CD4-positive, CD25-positive, alpha-beta regulatory T cell (primary cell): ENCODE results near the gene ANK3. TPM values are rescaled to one million over a fixed set of nuclear protein-coding genes. Genes with fewer than 3 reads are reported as not detected.

Experiments used
- ATAC-seq, 2 donors: fragments of 150-1000 bp; cut with Tn5 transposase; one replicate each; pipeline ENCODE4 v1.10.0; 2021; ENCODE audit warnings: low read depth in 2 of 2, moderate number of reproducible peaks in 2 of 2, moderate library complexity in 1 of 2
- DNase-seq, 3 donors: peaks; one replicate each; pipeline versions ENCODE4 v3.0.0 to v3.0.0-alpha.2; 2012 to 2022; ENCODE audit warnings: mixed read lengths in 1 of 3
- H3K27ac ChIP-seq: one replicate; pipeline ENCODE4 v1.7.0; 2013; ENCODE audit warnings: mild to moderate bottlenecking, low read length; ENCODE audit not compliant: insufficient read depth, poor library complexity, severe bottlenecking
- H3K27me3 ChIP-seq: one replicate; pipeline ENCODE4 v1.7.0; 2013; ENCODE audit warnings: low read length; ENCODE audit not compliant: control insufficient read depth, insufficient read depth
- H3K36me3 ChIP-seq: one replicate; pipeline ENCODE4 v1.7.0; 2013; ENCODE audit warnings: mild to moderate bottlenecking, low read length, moderate library complexity; ENCODE audit not compliant: control insufficient read depth, insufficient read depth
- H3K4me1 ChIP-seq: 2 replicates; pipeline ENCODE4 v1.7.0; 2013; ENCODE audit warnings: mild to moderate bottlenecking, low read length; ENCODE audit not compliant: insufficient read depth, control insufficient read depth, poor library complexity, severe bottlenecking
- H3K4me3 ChIP-seq: one replicate; pipeline ENCODE4 v1.7.0; 2013; ENCODE audit warnings: low read depth, mild to moderate bottlenecking, low read length, moderate library complexity
- H3K9me3 ChIP-seq, 2 experiments: 1 replicate in 1 of 2; 2 replicates in 1 of 2; pipeline ENCODE4 v1.7.0; 2013; ENCODE audit warnings: low read length in 2 of 2, mild to moderate bottlenecking in 1 of 2, moderate library complexity in 1 of 2; ENCODE audit not compliant: control insufficient read depth in 2 of 2
- H3K27ac Mint-ChIP-seq, 3 donors: one replicate each; pipeline ENCODE4 v1.8.0; 2020 to 2022; ENCODE audit warnings: mild to moderate bottlenecking in 3 of 3, mixed read lengths in 3 of 3, moderate library complexity in 2 of 3
- H3K27me3 Mint-ChIP-seq: one replicate; pipeline ENCODE4 v1.8.0; 2022; ENCODE audit warnings: mild to moderate bottlenecking, mixed read lengths
- H3K36me3 Mint-ChIP-seq: one replicate; pipeline ENCODE4 v1.8.0; 2020; ENCODE audit warnings: mixed read lengths
- H3K4me1 Mint-ChIP-seq, 4 donors: one replicate each; pipeline ENCODE4 v1.8.0; 2020 to 2022; ENCODE audit warnings: mixed read lengths in 4 of 4, mild to moderate bottlenecking in 1 of 4
- H3K4me3 Mint-ChIP-seq, 4 donors: one replicate each; pipeline ENCODE4 v1.8.0; 2020 to 2022; ENCODE audit warnings: mild to moderate bottlenecking in 4 of 4, mixed read lengths in 4 of 4, moderate library complexity in 3 of 4
- H3K9me3 Mint-ChIP-seq, 7 donors: one replicate each; pipeline ENCODE4 v1.8.0; 2020 to 2022; ENCODE audit warnings: mixed read lengths in 7 of 7, mild to moderate bottlenecking in 3 of 7, moderate library complexity in 2 of 7
- polyA plus RNA-seq, 4 donors: library from polyadenylated mRNA; unstranded; fragments of 300-500 nt; fragmentation: Illumina TruSeq; gene quantifications; one replicate each; pipeline ENCODE4 v1.2.3, GENCODE V29; 2021
- total RNA-seq: library from RNA; stranded (reverse); gene quantifications from one replicate; pipeline ENCODE4 v1.2.3, GENCODE V29; 2022

Gene ANK3
- total and polyA plus RNA-seq, 5 donors from 2014 or later, result 1.8 to 32.6 (median 3.1) TPM

DNA sequence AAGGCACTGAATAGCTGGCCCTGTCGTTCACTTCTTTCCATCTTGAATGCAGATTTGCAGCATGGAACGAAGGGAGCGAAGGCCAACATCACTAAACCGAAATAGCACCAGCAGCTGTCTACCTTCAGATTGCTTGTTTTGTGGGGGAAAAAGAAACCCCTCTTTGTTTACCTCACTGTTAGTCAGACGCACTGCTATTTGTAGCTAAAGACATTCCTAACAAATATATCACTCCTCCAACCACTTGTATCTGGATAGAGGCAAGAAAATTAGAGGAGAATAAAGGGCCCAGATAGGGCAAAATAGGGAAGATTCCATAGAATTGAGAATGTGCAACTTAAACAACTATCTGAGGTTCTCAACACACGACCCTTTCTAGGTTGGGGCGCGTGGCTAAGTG, 26.5 kb downstream of the ANK3 start:
- no peaks in the 10 kb centered on the region for H3K36me3 ChIP-seq
- no peaks in the 10 kb centered on the region for H3K9me3 Mint-ChIP-seq
- no peak overlapping the region for H3K27ac Mint-ChIP-seq
- ATAC-seq (no peak), DNase-seq (no peak)
- no peaks in the 10 kb centered on the region for H3K27me3 Mint-ChIP-seq
- H3K4me1 ChIP-seq, result no peaks in the 10 kb centered on the region
- H3K4me1 Mint-ChIP-seq, result no peaks in the 10 kb centered on the region
- H3K36me3 Mint-ChIP-seq, result no peaks in the 10 kb centered on the region
- no peaks in the 10 kb centered on the region for H3K9me3 ChIP-seq
- no peak overlapping the region for H3K4me3 Mint-ChIP-seq
- no peaks in the 10 kb centered on the region for H3K27me3 ChIP-seq
- H3K27ac ChIP-seq, result no peak overlapping the region
- no peak overlapping the region for H3K4me3 ChIP-seq

- Histone ChIP-seq H3K9me3 (no peaks in the 10 kb centered on the region), H3K27me3 (no peaks in the 10 kb centered on the region), H3K27ac (no peak overlapping the region), H3K36me3 (no peaks in the 10 kb centered on the region), H3K4me3 (no peak overlapping the region), H3K4me1 (no peaks in the 10 kb centered on the region)
- no peaks in the 10 kb centered on the region for H3K4me1 Mint-ChIP-seq
- ATAC-seq, result no peak
- no peaks in the 10 kb centered on the region for H3K36me3 Mint-ChIP-seq
- no peaks in the 10 kb centered on the region for H3K27me3 Mint-ChIP-seq
- H3K27ac Mint-ChIP-seq, result no peak overlapping the region
- no peak for DNase-seq
- H3K9me3 Mint-ChIP-seq, result no peaks in the 10 kb centered on the region
- H3K4me3 Mint-ChIP-seq, result no peak overlapping the region
Measured at GRCh38 chr10:60362461-60362860, 27.2 kb downstream of the ANK3 start.

- no peaks in the 10 kb centered on the region for H3K27me3 Mint-ChIP-seq
- Histone ChIP-seq H3K4me3 (no peak overlapping the region), H3K27ac (no peak overlapping the region), H3K36me3 (no peaks in the 10 kb centered on the region), H3K27me3 (no peaks in the 10 kb centered on the region), H3K4me1 (no peaks in the 10 kb centered on the region), H3K9me3 (no peaks in the 10 kb centered on the region)
- DNase-seq (no peak), ATAC-seq (no peak)
- H3K9me3 Mint-ChIP-seq, result no peaks in the 10 kb centered on the region
- no peak overlapping the region for H3K27ac Mint-ChIP-seq
- H3K36me3 Mint-ChIP-seq, result no peaks in the 10 kb centered on the region
- H3K4me1 Mint-ChIP-seq, result no peaks in the 10 kb centered on the region
- H3K4me3 Mint-ChIP-seq, result no peak overlapping the region
Measured at GRCh38 chr10:60359066-60359465, 30.6 kb downstream of the ANK3 start.

DNA sequence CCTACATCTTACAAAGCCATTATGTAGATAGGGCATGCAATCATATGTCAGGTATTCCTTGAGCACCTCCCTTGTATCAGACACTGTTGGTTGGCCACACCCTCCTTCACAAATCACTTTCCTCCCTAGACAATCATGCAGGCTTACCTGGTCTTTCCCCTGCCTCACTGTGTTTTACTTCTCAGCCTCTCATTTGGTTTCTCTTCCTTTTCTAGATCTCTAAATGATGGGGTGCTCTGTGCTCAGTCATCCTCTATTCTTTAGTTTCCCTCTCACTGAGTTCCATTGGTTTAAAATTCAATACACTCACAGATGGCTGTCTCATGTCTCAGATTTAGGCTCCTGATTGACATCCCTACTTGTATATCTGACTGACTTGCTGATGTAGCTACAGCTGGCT, 31.4 kb downstream of the ANK3 start:
- Histone ChIP-seq H3K36me3 (no peaks in the 10 kb centered on the region), H3K27me3 (no peaks in the 10 kb centered on the region), H3K4me1 (no peaks in the 10 kb centered on the region), H3K27ac (no peak overlapping the region), H3K9me3 (no peaks in the 10 kb centered on the region), H3K4me3 (no peak overlapping the region)
- Mint-ChIP-seq H3K4me3 (no peak overlapping the region), H3K4me1 (no peaks in the 10 kb centered on the region), H3K9me3 (no peaks in the 10 kb centered on the region), H3K36me3 (no peaks in the 10 kb centered on the region), H3K27ac (no peak overlapping the region), H3K27me3 (no peaks in the 10 kb centered on the region)
- no peak for ATAC-seq
- no peak for DNase-seq

DNA sequence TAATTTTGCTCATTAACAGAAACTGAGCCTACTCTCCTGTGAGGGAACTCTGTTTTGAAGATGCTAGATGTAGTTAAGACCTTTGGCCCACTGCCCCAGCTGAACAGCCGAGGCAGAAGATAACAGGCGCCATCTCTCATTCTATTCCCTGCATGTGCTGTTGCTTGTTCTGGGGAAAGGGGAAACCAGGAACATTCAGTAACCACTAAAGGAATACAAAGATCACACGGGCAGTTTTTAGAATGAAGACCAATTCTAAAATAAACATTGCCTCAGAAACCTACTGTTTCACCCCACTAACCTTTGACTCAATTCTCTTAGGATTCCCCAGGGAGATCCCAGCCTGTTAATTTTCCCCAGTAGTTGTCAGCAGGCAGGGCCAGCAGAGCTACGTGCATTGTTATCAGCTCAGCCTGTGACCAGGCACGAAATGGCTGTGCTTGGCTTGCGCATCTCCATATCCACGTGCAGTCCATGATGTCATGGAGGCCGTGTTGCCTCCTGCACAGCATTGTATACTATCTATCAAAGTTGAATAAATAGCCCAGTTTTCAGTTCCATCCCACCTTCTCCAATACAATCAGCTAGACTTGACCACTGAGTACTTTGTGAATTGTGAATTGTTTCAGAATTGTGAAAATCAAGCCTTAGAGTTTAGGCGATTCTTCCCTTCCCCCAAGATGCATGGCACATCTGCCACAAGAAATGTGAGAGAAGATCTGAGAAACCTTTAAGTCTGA, 36.0 kb downstream of the ANK3 start:
- Histone ChIP-seq H3K27me3 (no peaks in the 10 kb centered on the region), H3K9me3 (no peaks in the 10 kb centered on the region), H3K4me1 (no peaks in the 10 kb centered on the region), H3K4me3 (no peak overlapping the region), H3K36me3 (no peaks in the 10 kb centered on the region), H3K27ac (no peak overlapping the region)
- no peak for ATAC-seq
- Mint-ChIP-seq H3K9me3 (peaks cover 0 to 2% (median 0%) of the 10 kb centered on the region in 7 donors), H3K4me3 (no peak overlapping the region), H3K27ac (no peak overlapping the region), H3K27me3 (no peaks in the 10 kb centered on the region), H3K4me1 (no peaks in the 10 kb centered on the region), H3K36me3 (no peaks in the 10 kb centered on the region)
- no peak for DNase-seq

GRCh38 chr10:60352105-60352504, 37.6 kb downstream of the ANK3 start:
- H3K27ac Mint-ChIP-seq, result no peak overlapping the region
- H3K4me1 Mint-ChIP-seq, result no peaks in the 10 kb centered on the region
- Histone ChIP-seq H3K27ac (no peak overlapping the region), H3K9me3 (no peaks in the 10 kb centered on the region), H3K27me3 (no peaks in the 10 kb centered on the region), H3K36me3 (no peaks in the 10 kb centered on the region), H3K4me3 (no peak overlapping the region), H3K4me1 (no peaks in the 10 kb centered on the region)
- no peaks in the 10 kb centered on the region for H3K27me3 Mint-ChIP-seq
- peaks cover 0 to 2% (median 0%) of the 10 kb centered on the region in 7 donors for H3K9me3 Mint-ChIP-seq
- no peaks in the 10 kb centered on the region for H3K36me3 Mint-ChIP-seq
- no peak for DNase-seq
- no peak overlapping the region for H3K4me3 Mint-ChIP-seq
- no peak for ATAC-seq

GRCh38 chr10:60351191-60351853, 38.4 kb downstream of the ANK3 start:
- ATAC-seq (no peak), DNase-seq (no peak)
- Mint-ChIP-seq H3K4me1 (no peaks in the 10 kb centered on the region), H3K4me3 (no peak overlapping the region), H3K27ac (no peak overlapping the region), H3K36me3 (no peaks in the 10 kb centered on the region), H3K27me3 (no peaks in the 10 kb centered on the region), H3K9me3 (peaks cover 0 to 2% (median 0%) of the 10 kb centered on the region in 7 donors)
- Histone ChIP-seq H3K4me3 (no peak overlapping the region), H3K27me3 (no peaks in the 10 kb centered on the region), H3K36me3 (no peaks in the 10 kb centered on the region), H3K4me1 (no peaks in the 10 kb centered on the region), H3K27ac (no peak overlapping the region), H3K9me3 (no peaks in the 10 kb centered on the region)

DNA sequence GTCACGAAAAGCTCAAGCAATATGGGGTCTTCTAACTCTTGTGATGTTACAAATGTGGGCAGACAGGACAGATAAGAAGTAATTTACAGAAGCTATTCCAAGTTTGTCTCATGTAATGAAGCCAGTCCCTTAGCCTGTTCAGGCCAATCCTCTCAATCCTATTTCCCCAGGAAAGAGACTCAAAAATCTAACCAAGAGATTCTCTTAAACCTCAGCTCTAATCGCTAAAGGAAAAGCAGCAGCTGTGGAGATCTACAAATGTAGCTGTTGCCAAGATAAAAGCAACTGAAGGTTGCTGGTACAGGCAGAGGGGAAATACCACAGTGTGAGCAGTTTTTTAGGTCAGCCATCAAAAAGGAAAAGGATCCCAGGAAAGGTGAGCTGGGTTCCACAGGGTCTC, 39.3 kb downstream of the ANK3 start:
- Histone ChIP-seq H3K36me3 (no peaks in the 10 kb centered on the region), H3K9me3 (no peaks in the 10 kb centered on the region), H3K4me3 (no peak overlapping the region), H3K27ac (no peak overlapping the region), H3K27me3 (no peaks in the 10 kb centered on the region), H3K4me1 (no peaks in the 10 kb centered on the region)
- Mint-ChIP-seq H3K4me1 (no peaks in the 10 kb centered on the region), H3K36me3 (no peaks in the 10 kb centered on the region), H3K27me3 (no peaks in the 10 kb centered on the region), H3K9me3 (peaks cover 0 to 2% (median 0%) of the 10 kb centered on the region in 7 donors), H3K27ac (no peak overlapping the region), H3K4me3 (no peak overlapping the region)
- DNase-seq (no peak), ATAC-seq (no peak)
